GM18870 (cell line): ENCODE measurements around the gene USP5.

Source experiments
- ATAC-seq: cut with Tn5 transposase; IDR thresholded peaks from one replicate; pipeline ENCODE4 v1.9.1; 2021; ENCODE audit warnings: moderate library complexity; ENCODE audit not compliant: unreplicated experiment

The USP5 gene

DNA sequence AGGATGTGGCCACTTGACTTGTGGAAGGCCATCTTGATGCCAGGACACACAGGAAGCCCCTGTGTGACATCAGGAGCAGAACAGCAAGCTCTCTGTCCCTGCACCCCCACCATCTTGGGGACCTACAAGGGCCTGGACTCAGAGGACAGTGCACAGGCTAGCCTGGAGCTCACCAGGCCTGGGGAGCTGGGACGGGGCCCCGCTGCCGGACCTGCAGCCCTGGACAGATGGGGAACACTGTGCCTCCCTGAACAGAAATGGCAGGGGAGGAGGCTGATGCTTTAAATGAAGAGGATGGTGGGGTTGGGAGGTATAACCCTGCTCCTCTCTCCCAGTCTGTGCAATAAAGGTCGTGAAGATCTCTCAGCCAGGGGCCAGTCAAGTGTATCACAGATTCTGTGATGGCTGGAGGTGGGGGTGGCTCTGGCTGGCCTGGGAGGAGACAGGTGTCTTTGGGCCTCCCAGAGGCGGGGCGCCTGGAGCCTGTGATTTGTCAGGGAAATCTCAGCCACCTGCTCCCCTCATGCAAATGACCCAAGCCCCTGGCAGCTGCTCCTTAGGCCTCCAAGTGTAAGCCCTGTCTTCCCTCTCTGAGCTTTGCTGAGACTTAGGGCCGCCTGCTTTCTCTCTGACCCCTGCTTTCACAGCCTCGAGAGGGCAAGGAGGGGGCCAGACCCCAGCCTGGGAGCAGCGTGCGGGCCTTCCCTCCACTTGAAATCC is 12.3 kb upstream of the USP5 start:
- no peak for ATAC-seq

- no peak for ATAC-seq
These were observed 11.6 kb upstream of the USP5 start for GRCh38 chr12:6840330-6840729.

DNA sequence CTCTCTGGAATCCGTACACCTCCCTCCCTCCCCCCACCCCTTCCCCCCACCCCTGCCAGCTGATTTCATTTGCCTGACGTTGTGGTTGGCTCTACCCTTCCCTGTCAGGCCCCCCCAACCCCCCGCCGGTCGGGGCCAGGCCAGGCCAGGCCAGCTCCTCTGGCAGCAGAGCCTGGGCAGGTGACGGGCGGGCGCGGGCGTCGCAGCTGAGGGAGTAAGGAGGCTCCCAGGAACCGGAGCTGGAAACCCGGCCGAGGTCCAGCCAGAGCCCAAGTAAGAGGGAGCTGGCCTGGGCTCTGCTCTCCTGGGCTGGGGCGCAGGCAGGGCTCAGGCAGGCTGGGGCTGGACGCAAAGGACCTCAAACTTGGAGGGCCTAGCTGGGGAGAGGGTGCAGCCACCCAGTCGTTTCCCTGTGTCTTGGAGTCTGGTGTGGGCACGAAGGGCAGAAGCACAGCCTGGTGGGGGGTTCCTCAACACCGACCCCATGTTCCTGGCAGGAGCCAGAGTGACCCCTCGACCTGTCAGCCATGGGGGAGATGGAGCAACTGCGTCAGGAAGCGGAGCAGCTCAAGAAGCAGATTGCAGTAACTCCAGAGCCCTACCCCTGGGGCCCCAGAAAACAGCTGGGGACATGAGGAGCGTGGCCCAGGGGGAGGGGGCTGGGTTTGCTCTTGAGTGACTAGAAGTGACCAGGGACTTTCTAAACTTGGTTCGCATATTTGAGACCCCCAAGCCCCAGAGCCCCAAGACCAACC is 11.0 kb upstream of the USP5 start, which contains the start of gene GNB3:
Gene GNB3 (plus strand): TSS at position 165 of the 755 bp plus-strand sequence. CDS start 363 bp downstream, at position 528.
- ATAC-seq: no peak

DNA sequence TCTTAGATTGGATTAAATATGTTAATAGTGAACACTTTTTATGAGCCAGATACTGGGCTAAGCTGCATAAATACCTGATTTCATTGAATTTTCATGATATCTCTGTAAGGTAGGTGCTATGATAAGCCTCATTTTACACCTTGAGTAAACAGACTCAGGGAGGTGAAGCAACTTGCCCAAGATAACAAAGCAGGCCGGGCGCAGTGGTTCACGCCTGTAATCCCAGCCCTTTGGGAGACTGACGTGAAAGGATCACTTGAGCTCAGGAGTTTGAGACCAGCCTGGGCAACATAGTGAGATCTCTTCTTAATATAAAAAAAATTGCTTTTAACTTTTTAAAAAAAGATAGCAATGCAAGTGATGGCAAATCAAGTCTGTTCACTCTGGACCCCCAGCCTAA is 9.9 kb upstream of the USP5 start:
- no peak for ATAC-seq

DNA sequence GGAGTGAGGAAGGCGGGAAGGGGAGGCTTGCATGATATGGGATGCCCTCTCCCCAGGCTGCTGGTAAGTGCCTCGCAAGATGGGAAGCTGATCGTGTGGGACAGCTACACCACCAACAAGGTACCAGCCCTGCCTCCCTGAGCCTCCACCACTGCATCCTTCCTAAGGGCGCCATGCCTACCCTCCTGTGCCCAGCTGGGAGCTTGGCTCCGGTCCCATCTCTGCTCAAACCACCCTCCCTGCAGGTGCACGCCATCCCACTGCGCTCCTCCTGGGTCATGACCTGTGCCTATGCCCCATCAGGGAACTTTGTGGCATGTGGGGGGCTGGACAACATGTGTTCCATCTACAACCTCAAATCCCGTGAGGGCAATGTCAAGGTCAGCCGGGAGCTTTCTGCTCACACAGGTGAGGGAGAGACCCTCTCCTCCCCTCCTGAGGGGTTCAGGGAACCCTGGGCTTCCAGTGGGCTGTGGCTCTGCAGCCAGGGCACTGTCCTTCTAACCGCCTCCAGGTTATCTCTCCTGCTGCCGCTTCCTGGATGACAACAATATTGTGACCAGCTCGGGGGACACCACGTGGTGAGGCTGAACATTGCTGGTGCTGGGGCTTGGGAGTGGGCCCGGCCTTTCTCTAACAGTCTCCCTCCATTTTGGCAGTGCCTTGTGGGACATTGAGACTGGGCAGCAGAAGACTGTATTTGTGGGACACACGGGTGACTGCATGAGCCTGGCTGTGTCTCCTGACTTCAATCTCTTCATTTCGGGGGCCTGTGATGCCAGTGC is 8.6 kb upstream of the USP5 start:
- no peak for ATAC-seq

GRCh38 chr12:6845395-6845794 is 6.6 kb upstream of the USP5 start:
- ATAC-seq: no peak

DNA sequence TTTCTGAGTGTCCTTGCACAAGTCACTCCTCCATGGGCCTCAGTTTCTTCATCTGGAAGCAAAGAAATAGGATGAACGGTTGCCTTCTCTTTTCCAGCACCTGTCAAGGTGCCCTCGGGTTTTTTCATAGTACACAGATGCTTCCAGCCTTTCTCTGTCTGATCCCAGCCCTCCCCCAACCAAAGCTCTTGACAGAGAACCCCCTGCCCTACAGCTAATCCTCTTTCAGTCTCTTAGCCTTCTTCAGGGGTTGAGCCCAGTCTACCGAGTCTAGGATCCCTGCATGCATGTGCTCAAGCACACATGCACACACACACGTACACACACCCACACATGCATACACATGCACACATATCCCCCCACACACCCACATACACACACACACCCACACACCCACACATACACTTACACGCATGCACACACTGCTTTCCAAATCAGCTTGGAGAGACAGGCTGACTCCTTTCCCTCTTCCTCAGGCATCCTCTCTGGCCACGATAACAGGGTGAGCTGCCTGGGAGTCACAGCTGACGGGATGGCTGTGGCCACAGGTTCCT is 5.6 kb upstream of the USP5 start:
- ATAC-seq: no peak

DNA sequence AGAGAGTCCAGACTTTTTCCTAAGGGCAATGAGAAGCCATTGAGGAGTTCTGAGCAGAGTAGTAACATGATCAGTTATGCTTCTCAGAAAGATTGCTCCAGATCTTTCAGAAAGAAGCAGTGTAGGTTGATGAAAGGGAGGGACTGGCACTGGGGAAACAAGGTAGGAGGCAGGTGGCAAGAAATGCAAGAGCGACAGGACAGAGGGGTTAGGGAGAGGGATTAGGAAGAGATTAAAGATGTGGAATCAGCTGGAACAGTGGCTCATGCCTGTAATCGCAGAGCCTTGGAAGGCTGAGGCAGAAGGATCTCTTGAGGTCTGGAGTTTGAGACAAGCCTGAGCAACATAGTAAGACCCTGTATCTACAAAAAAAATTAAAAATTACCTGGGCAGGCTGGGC is 4.3 kb upstream of the USP5 start:
- no peak for ATAC-seq

- ATAC-seq: no peak
These were observed 2.5 kb upstream of the USP5 start for GRCh38 chr12:6849427-6849826.

DNA sequence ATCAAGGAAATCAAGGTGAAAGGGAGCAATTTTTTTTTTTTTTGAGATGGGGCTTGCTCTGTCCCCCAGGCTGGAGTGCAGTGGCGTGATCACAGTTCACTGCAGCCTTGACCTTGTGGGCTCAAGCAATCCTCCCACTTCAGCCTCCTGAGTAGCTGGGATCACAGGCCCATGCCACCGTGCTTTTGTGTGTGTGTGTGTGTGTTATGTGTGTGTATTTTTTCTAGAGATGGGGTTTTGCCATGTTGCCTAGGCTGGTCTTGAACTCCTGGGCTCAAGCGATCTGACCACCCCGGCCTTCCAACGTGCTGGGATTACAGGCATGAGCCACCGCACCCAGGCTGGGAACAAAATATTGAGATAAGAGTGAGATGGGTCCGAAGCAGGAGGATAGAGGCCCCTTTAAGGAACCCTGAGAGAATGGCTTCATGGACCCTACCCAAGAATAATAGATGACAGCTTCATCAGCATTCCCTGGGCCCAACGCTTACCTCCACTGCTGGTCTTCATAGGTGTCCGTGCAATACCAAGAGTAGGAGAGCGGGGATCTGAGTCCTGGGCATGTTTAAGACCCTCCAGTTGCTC is 1.9 kb upstream of the USP5 start:
- ATAC-seq: no peak

DNA sequence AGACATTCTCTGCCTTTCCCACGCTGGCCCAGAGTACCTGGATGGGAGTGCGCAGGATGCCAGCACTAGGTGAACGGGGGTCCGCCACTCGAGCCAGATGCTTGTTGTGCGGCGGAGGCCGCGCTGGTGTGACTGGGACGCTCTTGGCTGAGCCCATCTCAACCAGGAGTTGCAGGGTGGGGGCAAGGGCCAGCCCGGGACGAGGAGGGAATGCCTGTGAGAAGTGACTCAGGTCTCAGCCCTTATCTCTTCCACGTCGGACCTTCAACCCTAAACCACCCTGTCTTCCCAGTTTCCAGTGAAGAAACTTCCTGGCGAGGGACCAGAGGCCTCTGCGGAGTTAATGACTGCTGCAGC is 1.2 kb upstream of the USP5 start:
- no peak for ATAC-seq

- ATAC-seq: peak; percentile 50
These were observed 613 bp upstream of the USP5 start, which contains the start of gene CDCA3 for GRCh38 chr12:6851153-6851920. CDCA3 (minus strand) TSS chr12:6851286; CDS start chr12:6850952, 334 bp downstream.

- no peak for ATAC-seq
These were observed 853 bp downstream of the USP5 start for GRCh38 chr12:6852651-6853354.

DNA sequence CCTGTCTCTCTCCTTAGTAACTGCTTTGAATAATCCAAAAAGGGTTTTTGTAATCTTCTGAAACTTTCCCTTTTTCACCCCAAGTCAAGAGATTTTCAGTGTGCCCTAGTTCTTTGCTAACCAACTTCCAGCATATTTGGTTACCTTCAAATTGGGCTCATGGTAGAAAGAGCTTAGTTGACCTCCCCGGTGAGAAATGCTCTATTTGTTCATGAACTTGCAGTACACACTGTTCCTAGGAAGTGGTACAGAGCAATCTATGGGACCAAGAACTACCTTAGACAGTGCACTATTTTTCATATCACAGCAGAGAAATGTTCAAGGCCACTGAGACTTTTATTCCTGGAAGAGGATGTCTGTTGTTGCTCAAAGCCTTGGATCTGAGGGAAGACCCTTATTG is 1.7 kb downstream of the USP5 start:
- no peak for ATAC-seq

DNA sequence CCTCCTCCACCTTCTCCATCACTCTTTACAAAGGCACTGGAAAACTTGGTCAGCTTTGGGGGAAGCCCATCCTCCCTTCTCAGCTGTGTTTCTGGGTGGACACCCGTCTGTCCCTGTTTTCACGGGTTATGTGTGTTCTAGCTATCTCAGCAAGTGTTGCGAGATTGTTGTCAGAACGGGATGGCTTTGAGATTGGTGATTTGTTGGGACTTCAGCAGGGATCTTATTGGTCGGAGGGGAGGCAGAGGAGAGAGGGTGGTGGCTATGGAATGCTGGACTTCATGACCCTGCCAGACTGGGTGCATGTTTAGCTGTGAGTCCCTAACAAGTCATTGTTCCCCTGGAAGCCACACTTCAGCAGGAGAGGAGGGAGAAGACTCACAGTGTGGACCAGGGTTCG is 2.1 kb downstream of the USP5 start:
- no peak for ATAC-seq

DNA sequence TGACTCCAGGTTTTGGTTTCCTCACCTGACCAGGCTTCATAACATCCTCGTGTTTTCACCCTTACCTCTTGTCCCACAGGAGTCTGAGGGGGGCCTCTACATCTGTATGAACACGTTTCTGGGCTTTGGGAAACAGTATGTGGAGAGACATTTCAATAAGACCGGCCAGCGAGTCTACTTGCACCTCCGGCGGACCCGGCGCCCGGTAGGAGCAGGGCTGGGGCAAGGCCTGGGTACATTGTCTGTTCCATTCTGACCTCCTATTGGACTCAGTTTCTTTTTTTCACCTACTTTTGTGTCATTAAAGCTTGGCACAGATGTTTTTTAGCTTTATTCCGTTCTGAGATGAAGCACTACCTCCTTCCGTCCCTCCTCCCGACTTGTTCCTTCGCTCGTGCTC is 3.4 kb downstream of the USP5 start:
- ATAC-seq: no peak

DNA sequence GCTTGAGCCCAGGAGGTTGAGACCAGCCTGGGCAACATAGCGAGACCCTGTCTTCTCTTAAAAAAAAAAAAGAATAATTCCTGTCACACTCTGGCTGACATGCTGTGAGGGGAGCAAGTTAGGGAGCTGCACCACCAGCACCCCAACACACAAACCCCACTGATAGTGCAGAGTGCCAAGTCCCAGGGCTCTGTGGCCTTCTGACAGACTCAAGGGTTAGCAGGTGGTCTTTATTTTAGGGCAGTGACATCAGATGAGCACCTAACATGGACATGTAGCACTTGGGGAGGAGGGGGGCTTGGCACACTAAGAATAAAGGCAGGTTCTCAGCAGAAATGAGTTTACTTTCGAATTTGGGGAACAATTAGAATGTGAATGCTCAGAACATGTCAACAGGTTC is 6.8 kb downstream of the USP5 start:
- ATAC-seq: no peak

DNA sequence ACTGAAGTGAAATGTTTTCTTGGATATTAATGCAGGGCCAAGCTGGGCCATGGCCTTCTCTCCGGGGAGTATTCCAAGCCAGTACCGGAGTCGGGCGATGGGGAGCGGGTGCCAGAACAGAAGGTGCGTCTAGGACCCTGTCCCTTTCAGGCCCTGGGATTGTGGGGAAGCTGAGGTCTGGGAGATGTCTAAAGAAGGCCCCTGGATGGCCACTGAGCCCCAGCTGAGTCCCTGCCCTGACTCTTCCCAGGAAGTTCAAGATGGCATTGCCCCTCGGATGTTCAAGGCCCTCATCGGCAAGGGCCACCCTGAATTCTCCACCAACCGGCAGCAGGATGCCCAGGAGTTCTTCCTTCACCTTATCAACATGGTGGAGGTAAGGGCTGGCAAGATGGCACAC is 8.2 kb downstream of the USP5 start:
- no peak for ATAC-seq

DNA sequence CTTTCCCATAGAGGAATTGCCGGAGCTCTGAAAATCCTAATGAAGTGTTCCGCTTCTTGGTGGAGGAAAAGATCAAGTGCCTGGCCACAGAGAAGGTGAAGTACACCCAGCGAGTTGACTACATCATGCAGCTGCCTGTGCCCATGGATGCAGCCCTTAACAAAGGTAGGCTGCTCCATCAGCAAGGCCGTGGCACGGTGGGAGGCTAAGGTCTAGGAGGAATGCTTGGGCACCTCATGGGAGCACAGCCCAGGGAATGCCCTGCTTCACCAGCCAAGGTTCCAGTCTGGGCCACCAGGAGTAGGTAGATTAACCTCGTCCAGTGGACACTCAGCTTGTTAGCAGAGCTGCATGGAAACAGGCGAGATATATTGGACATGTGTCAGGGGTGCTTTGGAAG is 9.0 kb downstream of the USP5 start:
- no peak for ATAC-seq

- no peak for ATAC-seq
These were observed 9.4 kb downstream of the USP5 start for GRCh38 chr12:6861391-6861790.
